ENCODE data around the gene NUP210. TPM values are rescaled to one million over a fixed set of nuclear protein-coding genes. Genes with fewer than 3 reads are reported as not detected.

NUP210 gene
- total RNA-seq, 2 donors from 2014 or later: 4.4 to 4.5 TPM

- no peaks in the 10 kb centered on the region for H3K36me3 ChIP-seq
- no peaks in the 10 kb centered on the region for H3K4me1 ChIP-seq
- no peak for DNase-seq (ENCODE audit: low spot score)
- TF ChIP-seq, protein P1, sequence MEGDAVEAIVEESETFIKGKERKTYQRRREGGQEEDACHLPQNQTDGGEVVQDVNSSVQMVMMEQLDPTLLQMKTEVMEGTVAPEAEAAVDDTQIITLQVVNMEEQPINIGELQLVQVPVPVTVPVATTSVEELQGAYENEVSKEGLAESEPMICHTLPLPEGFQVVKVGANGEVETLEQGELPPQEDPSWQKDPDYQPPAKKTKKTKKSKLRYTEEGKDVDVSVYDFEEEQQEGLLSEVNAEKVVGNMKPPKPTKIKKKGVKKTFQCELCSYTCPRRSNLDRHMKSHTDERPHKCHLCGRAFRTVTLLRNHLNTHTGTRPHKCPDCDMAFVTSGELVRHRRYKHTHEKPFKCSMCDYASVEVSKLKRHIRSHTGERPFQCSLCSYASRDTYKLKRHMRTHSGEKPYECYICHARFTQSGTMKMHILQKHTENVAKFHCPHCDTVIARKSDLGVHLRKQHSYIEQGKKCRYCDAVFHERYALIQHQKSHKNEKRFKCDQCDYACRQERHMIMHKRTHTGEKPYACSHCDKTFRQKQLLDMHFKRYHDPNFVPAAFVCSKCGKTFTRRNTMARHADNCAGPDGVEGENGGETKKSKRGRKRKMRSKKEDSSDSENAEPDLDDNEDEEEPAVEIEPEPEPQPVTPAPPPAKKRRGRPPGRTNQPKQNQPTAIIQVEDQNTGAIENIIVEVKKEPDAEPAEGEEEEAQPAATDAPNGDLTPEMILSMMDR (IDR thresholded peaks at IDR 0.05): no peak
- H3K27ac ChIP-seq: no peak overlapping the region
- H3K27me3 ChIP-seq: no peaks in the 10 kb centered on the region
- H3K4me3 ChIP-seq: no peak overlapping the region
- H3K9me3 ChIP-seq: no peaks in the 10 kb centered on the region
Observed at GRCh38 chr3:13359916-13360315, 60.2 kb downstream of the NUP210 start.

- Histone ChIP-seq H3K9me3 (no peaks in the 10 kb centered on the region), H3K27me3 (no peaks in the 10 kb centered on the region), H3K4me3 (no peak overlapping the region), H3K27ac (no peak overlapping the region), H3K36me3 (no peaks in the 10 kb centered on the region), H3K4me1 (no peaks in the 10 kb centered on the region)
- no peak for DNase-seq (ENCODE audit: low spot score)
- TF ChIP-seq, protein P1 (IDR thresholded peaks at IDR 0.05): no peak
Observed at GRCh38 chr3:13358643-13359042, 61.5 kb downstream of the NUP210 start.

DNA sequence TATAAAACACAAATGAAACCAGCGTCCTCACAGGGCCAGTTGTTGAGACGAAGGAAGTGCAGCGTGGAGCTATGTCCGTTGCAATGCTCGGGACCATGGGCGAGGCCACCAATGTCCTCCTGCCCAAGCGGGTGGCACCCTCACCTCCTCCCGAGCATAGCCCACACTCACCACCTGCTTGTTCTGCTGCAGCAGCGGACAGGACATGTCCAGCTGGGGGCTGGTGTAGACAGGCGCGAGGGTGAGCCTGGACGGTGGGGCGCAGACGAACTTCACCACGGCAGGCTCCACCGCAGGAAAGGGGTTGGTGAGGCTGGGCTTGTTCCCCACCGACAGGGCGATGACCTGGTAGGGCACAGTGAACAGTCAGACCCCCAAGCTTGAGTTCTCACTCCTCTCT is 62.1 kb downstream of the NUP210 start:
- Histone ChIP-seq H3K9me3 (no peaks in the 10 kb centered on the region), H3K36me3 (no peaks in the 10 kb centered on the region)

DNA sequence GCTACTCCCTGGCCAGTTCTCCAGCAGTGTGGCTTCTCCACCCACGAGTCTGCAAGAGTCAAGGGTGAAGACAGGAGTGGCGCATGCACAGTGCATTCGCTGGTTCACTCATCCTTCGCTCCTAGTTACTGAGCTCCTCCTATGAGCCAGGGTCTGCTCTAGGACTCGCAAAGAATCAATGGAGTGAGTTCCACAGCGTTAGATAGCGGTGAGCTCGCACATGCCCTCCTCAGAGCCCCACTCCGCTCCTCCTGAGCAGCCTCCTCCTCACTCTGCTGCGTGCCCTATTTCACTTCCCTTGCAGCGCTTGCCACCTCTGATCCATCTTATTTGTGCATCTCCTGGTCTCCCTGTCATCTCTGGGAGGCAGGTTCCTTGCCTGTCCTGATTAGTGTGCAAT is 63.0 kb downstream of the NUP210 start:
- Histone ChIP-seq H3K27ac (no peak overlapping the region), H3K36me3 (peaks cover under 1% of the 10 kb centered on the region), H3K4me3 (no peak overlapping the region), H3K4me1 (no peaks in the 10 kb centered on the region), H3K27me3 (no peaks in the 10 kb centered on the region), H3K9me3 (no peaks in the 10 kb centered on the region)
- TF ChIP-seq, protein P1 (IDR thresholded peaks at IDR 0.05): no peak
- DNase-seq (ENCODE audit: low spot score): no peak

More for the DNA sequence above, 62.1 kb downstream of the NUP210 start:
- no peak overlapping the region for H3K27ac ChIP-seq
- TF ChIP-seq, protein P1 (IDR thresholded peaks at IDR 0.05): no peak
- H3K4me1 ChIP-seq: no peaks in the 10 kb centered on the region
- no peak for DNase-seq (ENCODE audit: low spot score)
- no peaks in the 10 kb centered on the region for H3K27me3 ChIP-seq
- no peak overlapping the region for H3K4me3 ChIP-seq

DNA sequence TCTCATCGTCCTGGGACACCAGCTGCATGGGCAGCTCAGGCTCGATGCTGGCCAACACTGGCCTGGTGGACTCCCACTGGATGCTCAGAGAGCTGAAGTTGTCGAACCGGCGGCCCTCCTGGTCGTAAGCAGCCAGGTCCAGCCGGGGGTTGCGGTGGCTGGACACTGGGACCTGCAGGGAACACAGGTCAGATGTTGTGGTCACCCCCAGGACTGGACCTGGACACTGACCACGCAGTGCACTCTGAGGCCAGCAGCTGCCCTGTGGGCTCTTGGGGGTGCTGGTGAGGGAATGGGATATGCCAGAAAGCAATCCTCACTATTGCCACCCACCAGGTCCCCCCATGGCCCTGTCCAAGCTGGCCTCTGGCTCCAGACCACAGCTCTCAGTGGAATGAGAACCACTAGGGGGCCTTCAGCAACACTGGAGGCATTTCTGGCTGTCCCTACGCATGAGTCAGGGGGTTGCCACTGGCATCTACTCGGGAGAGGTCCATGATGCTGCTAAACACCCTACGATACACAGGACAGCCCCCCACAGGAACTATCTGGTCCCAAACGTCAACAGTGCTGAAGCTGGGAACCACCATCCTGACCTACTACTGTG is 66.1 kb downstream of the NUP210 start:
- Histone ChIP-seq H3K27ac (no peak overlapping the region), H3K4me3 (no peak overlapping the region), H3K9me3 (no peaks in the 10 kb centered on the region), H3K4me1 (no peaks in the 10 kb centered on the region), H3K36me3 (peaks cover 7% of the 10 kb centered on the region), H3K27me3 (no peaks in the 10 kb centered on the region)
- TF ChIP-seq, protein P1 (IDR thresholded peaks at IDR 0.05): no peak
- no peak for DNase-seq (ENCODE audit: low spot score)

DNA sequence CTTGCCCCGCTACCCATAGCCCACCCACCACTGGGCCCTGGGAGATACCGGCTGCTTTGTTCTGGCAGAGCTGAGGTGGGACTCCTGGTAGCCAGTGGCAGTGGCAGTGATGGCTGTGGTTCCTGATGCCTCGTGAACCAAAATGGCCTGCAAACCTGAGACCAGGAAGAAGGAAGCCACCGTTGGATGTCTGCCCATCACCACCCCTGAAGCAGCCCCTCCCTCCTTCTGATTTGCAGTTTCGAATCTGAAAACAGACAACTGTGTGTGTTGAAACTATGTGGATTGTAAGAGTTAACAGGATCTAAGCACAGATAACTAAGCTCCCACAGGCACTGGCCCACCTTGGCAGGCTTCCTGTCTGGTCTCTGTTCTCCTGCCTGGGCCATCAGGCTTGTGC is 66.6 kb downstream of the NUP210 start:
- Histone ChIP-seq H3K27ac (no peak overlapping the region), H3K36me3 (peaks cover 7% of the 10 kb centered on the region), H3K4me1 (no peaks in the 10 kb centered on the region), H3K9me3 (no peaks in the 10 kb centered on the region), H3K4me3 (no peak overlapping the region), H3K27me3 (no peaks in the 10 kb centered on the region)
- TF ChIP-seq, protein P1 (IDR thresholded peaks at IDR 0.05): no peak
- DNase-seq (ENCODE audit: low spot score): no peak

Measured in right atrium auricular region (tissue), 2 donors.